ENCODE measurements around the gene PXYLP1.
"Not testable (repeated sequence)": the region's sequence is repeated elsewhere in the genome, so short reads cannot be mapped to it uniquely, and the experiment has no call there.

The PXYLP1 gene

DNA sequence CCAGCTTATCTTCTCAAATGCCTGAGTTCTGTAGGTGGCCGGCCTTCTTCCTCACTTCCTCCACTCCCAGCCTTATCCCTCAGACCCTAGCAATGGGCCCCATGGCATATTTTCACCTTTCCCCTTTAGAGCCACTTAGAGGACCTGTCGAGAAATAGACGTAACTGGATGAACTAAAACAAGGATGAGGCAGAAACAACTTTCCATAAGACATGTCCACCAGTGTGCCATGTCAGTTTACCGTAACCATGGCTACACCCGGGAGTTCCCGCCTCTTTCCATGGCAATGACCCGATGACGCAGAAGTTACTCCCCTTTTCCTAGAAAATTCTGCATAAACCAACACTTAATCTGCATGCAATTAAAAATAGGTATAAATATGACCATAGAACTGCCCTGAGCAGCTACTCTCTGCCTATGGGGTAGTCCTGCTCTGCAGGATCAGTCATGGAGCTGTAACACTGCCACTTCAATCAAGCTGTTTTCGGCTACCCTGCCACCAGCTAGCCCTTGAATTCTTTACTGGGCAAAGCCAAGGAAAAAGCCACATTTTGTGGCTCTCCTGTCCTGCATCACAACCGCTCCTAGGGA lies 81.6 kb downstream of the PXYLP1 start:
- no peak for DNase-seq (ENCODE audit: extremely low spot score)
- no peak for TF ChIP-seq SUZ12 (IDR thresholded peaks at IDR 0.05)
- TF ChIP-seq FOXA1 (IDR thresholded peaks at IDR 0.05), result no peak
- TF ChIP-seq ELF4 (IDR thresholded peaks at IDR 0.05), result no peak
- TF ChIP-seq TARDBP (IDR thresholded peaks at IDR 0.05), result no peak
- TF ChIP-seq ZNF384 (IDR thresholded peaks at IDR 0.05), result no peak
- TF ChIP-seq CTBP1 (IDR thresholded peaks at IDR 0.05; ENCODE audit: borderline replicate concordance), result no peak
- no peak for TF ChIP-seq SP1 (IDR thresholded peaks at IDR 0.05)
- TF ChIP-seq BHLHE40 (IDR thresholded peaks at IDR 0.05; ENCODE audit: borderline replicate concordance), result no peak
- TF ChIP-seq NFRKB (IDR thresholded peaks at IDR 0.05), result no peak
- TF ChIP-seq LEF1 (IDR thresholded peaks at IDR 0.05; ENCODE audit: borderline replicate concordance), result no peak
- TF ChIP-seq FOXM1 (IDR thresholded peaks at IDR 0.05; ENCODE audit: borderline replicate concordance), result no peak
- TF ChIP-seq L3MBTL2 (conservative IDR thresholded peaks at IDR 0.05), result no peak
- no peak for TF ChIP-seq HDGF (IDR thresholded peaks at IDR 0.05; ENCODE audit: borderline replicate concordance)
- CTCF ChIA-PET, result interaction anchor here (1.0 to 2.4 kb wide), 4 partner anchors 19 to 141 kb away, joined by 3 to 11 read pairs (median 6); no protein-coding TSS in a partner anchor
- POLR2A ChIA-PET, result interaction anchor here (2.1 to 2.7 kb wide), 2 partner anchors 97 to 140 kb away, joined by 6 to 25 read pairs; no protein-coding TSS in a partner anchor

DNA sequence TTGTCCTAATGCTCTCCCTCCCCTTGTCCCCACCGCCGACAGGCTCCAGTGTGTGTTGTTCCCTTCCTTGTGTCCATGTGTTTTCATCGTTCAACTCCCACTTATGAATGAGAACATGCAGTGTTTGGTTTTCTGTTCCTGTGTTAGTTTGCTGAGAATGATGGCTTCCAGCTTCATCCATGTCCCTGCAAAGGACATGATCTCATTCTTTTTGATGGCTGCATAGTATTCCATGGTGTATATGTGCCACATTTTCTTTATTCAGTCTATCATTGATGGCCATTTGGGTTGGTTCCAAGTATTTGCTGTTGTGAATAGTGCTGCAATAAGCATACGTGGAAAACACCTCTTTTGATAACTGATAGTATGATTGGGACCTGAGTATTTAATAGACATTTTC lies 82.8 kb downstream of the PXYLP1 start:
- POLR2A ChIA-PET; DNase-seq (ENCODE audit: extremely low spot score): not testable (repeated sequence)
- CTCF ChIA-PET, result interaction anchor here (1.4 to 1.6 kb wide), 2 partner anchors 46 to 138 kb away, joined by 3 read pairs; no protein-coding TSS in a partner anchor

DNA sequence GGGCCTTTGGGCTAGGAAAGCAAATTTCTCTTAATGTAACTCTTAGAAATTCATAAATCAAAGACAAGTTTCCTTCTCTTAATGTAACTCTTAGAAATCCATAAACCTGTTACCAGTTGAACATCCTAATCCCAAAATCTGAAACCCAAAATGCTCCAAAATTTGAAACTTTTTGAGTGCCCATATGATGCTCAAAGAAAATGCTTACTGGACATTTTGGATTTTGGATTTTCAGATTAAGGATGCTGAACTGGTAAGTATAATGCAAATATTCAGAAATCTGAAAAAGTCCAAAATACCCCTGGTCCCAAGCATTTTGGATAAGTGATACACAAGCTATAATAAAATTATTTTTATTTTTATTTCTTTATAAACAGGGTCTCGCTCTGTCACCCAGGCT lies 85.2 kb downstream of the PXYLP1 start:
- TF ChIP-seq CTBP1 (IDR thresholded peaks at IDR 0.05; ENCODE audit: borderline replicate concordance) (no peak), FOXA1 (IDR thresholded peaks at IDR 0.05) (no peak), ARNT (IDR thresholded peaks at IDR 0.05) (no peak), FOXM1 (IDR thresholded peaks at IDR 0.05; ENCODE audit: borderline replicate concordance) (no peak), L3MBTL2 (conservative IDR thresholded peaks at IDR 0.05) (no peak), ZNF384 (IDR thresholded peaks at IDR 0.05) (no peak)
- TF ChIP-seq, protein P1, sequence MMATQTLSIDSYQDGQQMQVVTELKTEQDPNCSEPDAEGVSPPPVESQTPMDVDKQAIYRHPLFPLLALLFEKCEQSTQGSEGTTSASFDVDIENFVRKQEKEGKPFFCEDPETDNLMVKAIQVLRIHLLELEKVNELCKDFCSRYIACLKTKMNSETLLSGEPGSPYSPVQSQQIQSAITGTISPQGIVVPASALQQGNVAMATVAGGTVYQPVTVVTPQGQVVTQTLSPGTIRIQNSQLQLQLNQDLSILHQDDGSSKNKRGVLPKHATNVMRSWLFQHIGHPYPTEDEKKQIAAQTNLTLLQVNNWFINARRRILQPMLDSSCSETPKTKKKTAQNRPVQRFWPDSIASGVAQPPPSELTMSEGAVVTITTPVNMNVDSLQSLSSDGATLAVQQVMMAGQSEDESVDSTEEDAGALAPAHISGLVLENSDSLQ (IDR thresholded peaks at IDR 0.05), result no peak
- no peak for DNase-seq (ENCODE audit: extremely low spot score)
- ChIA-PET POLR2A (no interaction called here), CTCF (no interaction called here)

DNA sequence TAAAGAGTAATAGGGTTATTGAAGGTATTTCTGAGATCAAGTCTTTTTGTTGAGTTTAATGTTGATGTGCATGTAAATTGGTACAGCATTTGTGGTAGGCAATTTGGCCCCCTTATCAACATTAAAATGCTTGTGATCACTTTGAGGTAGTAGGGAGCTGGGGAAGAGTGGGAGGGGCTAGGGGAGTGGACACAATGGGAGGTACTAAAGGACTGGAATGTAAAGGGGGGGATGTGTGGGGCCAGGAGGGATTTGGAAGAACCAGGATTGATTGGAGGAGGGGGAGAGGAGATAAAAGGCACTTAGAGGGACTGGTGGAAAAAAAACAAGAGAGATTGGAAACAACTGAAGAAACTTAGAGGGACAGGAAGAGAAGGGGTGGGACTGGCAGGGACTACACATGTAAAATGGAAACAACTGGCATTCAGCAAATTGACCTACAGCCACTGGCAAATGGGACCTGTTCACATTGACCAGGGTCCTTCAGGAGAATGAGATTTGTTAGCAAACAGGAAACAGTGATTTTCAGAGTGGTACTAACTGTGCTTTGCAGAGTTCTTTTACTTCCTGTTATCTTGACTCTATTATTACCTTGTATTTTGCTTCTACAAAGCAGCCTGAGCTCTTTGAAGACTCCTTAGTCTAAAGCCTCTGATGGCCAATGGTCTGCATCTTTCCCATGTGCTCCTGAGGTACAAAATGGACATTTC lies 88.9 kb downstream of the PXYLP1 start:
- no peak for TF ChIP-seq SP1 (IDR thresholded peaks at IDR 0.05)
- no peak for TF ChIP-seq HDGF (IDR thresholded peaks at IDR 0.05; ENCODE audit: borderline replicate concordance)
- no peak for TF ChIP-seq ZNF384 (IDR thresholded peaks at IDR 0.05)
- no peak for TF ChIP-seq LEF1 (IDR thresholded peaks at IDR 0.05; ENCODE audit: borderline replicate concordance)
- POLR2A ChIA-PET, result interaction anchor here (1.2 kb wide), 1 partner anchor 9 kb away, joined by 3 read pairs; no protein-coding TSS in a partner anchor
- CTCF ChIA-PET, result interaction anchor here (0.5 kb wide), 1 partner anchor 411 kb away, joined by 4 read pairs; no protein-coding TSS in a partner anchor

DNA sequence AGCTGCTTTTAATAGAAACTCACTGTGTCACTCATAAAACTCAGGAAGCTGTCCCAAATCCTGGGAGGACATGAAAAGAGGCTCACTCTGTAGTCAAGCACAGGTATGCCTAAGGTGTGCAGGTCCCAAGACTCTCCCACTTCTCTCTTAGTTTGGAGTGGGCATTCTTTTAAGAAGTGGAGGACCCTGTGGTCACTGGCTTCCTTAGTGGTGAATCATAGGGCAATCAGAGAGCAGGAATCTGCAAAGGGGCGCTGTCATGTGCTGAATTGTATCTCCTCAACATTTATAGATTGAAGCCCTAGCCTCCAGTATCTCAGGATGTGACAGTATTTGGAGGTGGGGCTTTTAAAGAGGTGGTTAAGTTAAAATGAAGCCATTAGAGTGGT lies 89.5 kb downstream of the PXYLP1 start:
- ChIA-PET CTCF (no interaction called here), POLR2A (no interaction called here)
- no peak for TF ChIP-seq CTBP1 (IDR thresholded peaks at IDR 0.05; ENCODE audit: borderline replicate concordance)
- no peak for TF ChIP-seq LEF1 (IDR thresholded peaks at IDR 0.05; ENCODE audit: borderline replicate concordance)
- TF ChIP-seq FOXK2 (IDR thresholded peaks at IDR 0.05), result no peak
- TF ChIP-seq NFRKB (IDR thresholded peaks at IDR 0.05), result no peak
- no peak for TF ChIP-seq BHLHE40 (IDR thresholded peaks at IDR 0.05; ENCODE audit: borderline replicate concordance)
- no peak for DNase-seq (ENCODE audit: extremely low spot score)

More for the DNA sequence above, 88.9 kb downstream of the PXYLP1 start:
- DNase-seq (ENCODE audit: extremely low spot score), result no peak

DNA sequence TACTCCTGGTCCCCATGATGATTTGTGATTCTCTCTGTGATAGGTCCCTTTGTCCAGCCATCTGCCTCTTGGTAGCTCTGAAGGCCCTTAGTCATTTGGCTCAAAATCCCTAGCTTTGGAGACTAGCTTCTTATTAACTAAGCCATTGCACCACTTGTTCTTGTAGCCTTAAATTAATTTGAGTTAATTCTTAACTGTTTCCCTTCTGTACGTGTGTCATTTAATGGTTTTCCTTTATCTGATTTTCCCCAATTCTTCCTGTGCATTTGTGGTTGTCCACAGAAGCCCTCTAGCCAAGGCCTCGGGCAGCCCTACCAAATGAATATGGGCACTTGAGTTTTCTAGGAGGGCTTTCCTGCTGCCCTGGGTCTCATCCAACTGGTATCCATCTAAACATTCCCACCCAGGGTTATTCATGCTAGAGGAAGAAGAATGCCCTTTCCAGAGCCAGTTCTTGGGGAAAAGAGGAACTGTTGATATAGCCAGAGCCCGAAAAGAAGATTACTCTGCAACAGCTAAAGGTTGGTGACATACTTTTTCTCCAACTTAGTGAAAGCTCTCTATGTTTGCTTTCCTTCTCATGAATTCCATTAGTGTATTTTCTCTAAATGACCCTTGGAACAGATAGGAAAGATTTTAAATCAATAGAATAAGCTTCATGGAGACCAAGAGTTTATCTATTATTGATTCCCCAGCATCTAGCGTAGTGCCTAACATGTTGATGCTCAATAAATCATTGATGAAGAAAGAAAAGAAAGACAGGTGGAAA lies 92.5 kb downstream of the PXYLP1 start:
- no peak for TF ChIP-seq FOXM1 (IDR thresholded peaks at IDR 0.05; ENCODE audit: borderline replicate concordance)
- no peak for TF ChIP-seq ZNF384 (IDR thresholded peaks at IDR 0.05)
- TF ChIP-seq L3MBTL2 (conservative IDR thresholded peaks at IDR 0.05), result no peak
- no peak for TF ChIP-seq ARNT (IDR thresholded peaks at IDR 0.05)
- no peak for TF ChIP-seq SUZ12 (IDR thresholded peaks at IDR 0.05)
- no peak for TF ChIP-seq NFRKB (IDR thresholded peaks at IDR 0.05)
- TF ChIP-seq ELF4 (IDR thresholded peaks at IDR 0.05), result no peak
- no peak for TF ChIP-seq TARDBP (IDR thresholded peaks at IDR 0.05)
- no peak for TF ChIP-seq FOXK2 (IDR thresholded peaks at IDR 0.05)
- TF ChIP-seq HDGF (IDR thresholded peaks at IDR 0.05; ENCODE audit: borderline replicate concordance), result no peak
- TF ChIP-seq, protein P1 (IDR thresholded peaks at IDR 0.05), result no peak
- TF ChIP-seq SP1 (IDR thresholded peaks at IDR 0.05), result no peak
- no peak for TF ChIP-seq BHLHE40 (IDR thresholded peaks at IDR 0.05; ENCODE audit: borderline replicate concordance)
- no peak for TF ChIP-seq LEF1 (IDR thresholded peaks at IDR 0.05; ENCODE audit: borderline replicate concordance)
- TF ChIP-seq FOXA1 (IDR thresholded peaks at IDR 0.05), result no peak
- TF ChIP-seq CTBP1 (IDR thresholded peaks at IDR 0.05; ENCODE audit: borderline replicate concordance), result no peak
- POLR2A ChIA-PET, result interaction anchor here (1.6 kb wide), 1 partner anchor 12 kb away, joined by 7 read pairs; no protein-coding TSS in a partner anchor
- CTCF ChIA-PET, result interaction anchor here (1.0 kb wide), 1 partner anchor 131 kb away, joined by 3 read pairs; no protein-coding TSS in a partner anchor
- DNase-seq (ENCODE audit: extremely low spot score), result no peak

All from HEK293T (cell line).